SK-N-SH (cell line): ENCODE results near the gene PSTPIP2. TPM values are rescaled to one million over a fixed set of nuclear protein-coding genes. Genes with fewer than 3 reads are reported as not detected.

Experiments
- CTCF ChIA-PET: fragments of 300-600, 350-600 bp; formaldehyde crosslinking; extraction: SDS; loops from one replicate; lab custom pipeline; 2021; lab: Yijun Ruan, JAX
- POLR2A ChIA-PET: fragments of 350-600 bp; sonication (Branson Sonifier 250); formaldehyde crosslinking; extraction: SDS; loops from one replicate; lab custom pipeline; 2020; ENCODE audit warnings: antibody characterized with exemption, inconsistent platforms; lab: Yijun Ruan, JAX
- DNase-seq: peaks from one replicate; pipeline ENCODE4 v3.0.0; 2012
- H2AFZ ChIP-seq: fragments of 200-600 bp; sonication (generic); 2 replicates; pipeline ENCODE4 v1.8.1; 2016; ENCODE audit warnings: antibody characterized with exemption, mild to moderate bottlenecking, low read depth
- H3F3A ChIP-seq: fragments of 200-600 bp; sonication (generic); replicated peaks from 2 replicates; pipeline ENCODE3; 2016; ENCODE audit warnings: antibody characterized with exemption, mild to moderate bottlenecking; ENCODE audit not compliant: insufficient read depth
- H3K27ac ChIP-seq, 2 experiments: fragments of 200-500 bp in 1 of 2; fragments of 200-600 bp in 1 of 2; sonication (Bioruptor generic) in 1 of 2; sonication (generic), shearing (Covaris generic) in 1 of 2; 2 replicates each; pipeline versions ENCODE4 v1.5.1 to v1.6.1; 2014 to 2016; ENCODE audit warnings: low read depth in 2 of 2, inconsistent platforms in 1 of 2, low read length in 1 of 2, mild to moderate bottlenecking in 1 of 2, mixed read lengths in 1 of 2
- H3K27me3 ChIP-seq: fragments of 200-600 bp; sonication (generic), shearing (Covaris generic); 2 replicates; pipeline ENCODE4 v1.6.1; 2016; ENCODE audit warnings: mixed run types; ENCODE audit not compliant: insufficient read depth
- H3K36me3 ChIP-seq, 2 experiments: fragments of 200-500 bp in 1 of 2; fragments of 200-600 bp in 1 of 2; sonication (Bioruptor generic) in 1 of 2; sonication (generic) in 1 of 2; replicated peaks in 1 of 2; 2 replicates each; pipeline versions ENCODE3 to v1.5.1; 2014 to 2016; ENCODE audit warnings: low read length in 1 of 2, mild to moderate bottlenecking in 1 of 2; ENCODE audit not compliant: insufficient read depth in 2 of 2, control insufficient read depth in 1 of 2
- H3K4me1 ChIP-seq, 2 experiments: fragments of 200-500 bp in 1 of 2; fragments of 200-600 bp in 1 of 2; sonication (Bioruptor generic) in 1 of 2; sonication (generic), shearing (Covaris generic) in 1 of 2; 2 replicates each; pipeline versions ENCODE4 v1.5.1 to v1.6.1; 2014 to 2016; ENCODE audit warnings: low read depth in 1 of 2, low read length in 1 of 2, mixed run types in 1 of 2; ENCODE audit not compliant: insufficient read depth in 2 of 2, control insufficient read depth in 1 of 2
- H3K4me2 ChIP-seq: fragments of 200-600 bp; sonication (generic), shearing (Covaris generic); 2 replicates; pipeline ENCODE4 v1.6.1; 2017; ENCODE audit warnings: mixed run types
- H3K4me3 ChIP-seq, 2 experiments: fragments of 200-500 bp in 1 of 2; fragments of 200-600 bp in 1 of 2; sonication (Bioruptor generic) in 1 of 2; sonication (generic), shearing (Covaris generic) in 1 of 2; 2 replicates each; pipeline versions ENCODE4 v1.5.1 to v1.8.1; 2014 to 2016; ENCODE audit warnings: low read depth in 2 of 2, inconsistent platforms in 1 of 2, low read length in 1 of 2, mild to moderate bottlenecking in 1 of 2, mixed read lengths in 1 of 2, moderate library complexity in 1 of 2
- H3K79me2 ChIP-seq: fragments of 200-600 bp; sonication (generic); 2 replicates; pipeline ENCODE4 v1.8.1; 2017; ENCODE audit warnings: mild to moderate bottlenecking; ENCODE audit not compliant: insufficient read depth
- H3K9ac ChIP-seq: fragments of 200-600 bp; sonication (generic); 2 replicates; pipeline ENCODE4 v1.6.1; 2017; ENCODE audit warnings: mixed run types
- H3K9me2 ChIP-seq: fragments of 200-600 bp; sonication (generic); 2 replicates; pipeline ENCODE4 v1.6.1; 2017; ENCODE audit warnings: mixed run types
- H3K9me3 ChIP-seq: fragments of 200-600 bp; sonication (generic); 2 replicates; pipeline ENCODE4 v1.6.1; 2017; ENCODE audit warnings: mixed run types, mild to moderate bottlenecking, moderate library complexity
- H4K20me1 ChIP-seq: fragments of 200-600 bp; sonication (generic); 2 replicates; pipeline ENCODE4 v1.6.1; 2017; ENCODE audit warnings: mild to moderate bottlenecking, mixed run types; ENCODE audit not compliant: insufficient read depth
- CHD2 ChIP-seq: fragments of 150-350 bp; IDR thresholded peaks from 2 replicates; pipeline ENCODE4 v1.6.1; 2018; ENCODE audit warnings: low read length; ENCODE audit not compliant: partially characterized antibody
- ELF1 ChIP-seq: IDR thresholded peaks from 2 replicates; pipeline ENCODE4 v1.4.0; 2012
- EP300 ChIP-seq, 2 experiments: IDR thresholded peaks; 2 replicates each; pipeline versions ENCODE4 v1.4.0 to v1.6.1; 2012; ENCODE audit warnings: borderline replicate concordance in 1 of 2, low read depth in 1 of 2, low read length in 1 of 2
- EZH2phosphoT487 ChIP-seq: fragments of 200-600 bp; sonication (generic); IDR thresholded peaks from 2 replicates; pipeline ENCODE4 v1.6.1; 2017; ENCODE audit warnings: low read depth, mixed run types, mild to moderate bottlenecking, antibody characterized with exemption, moderate library complexity, borderline replicate concordance
- FOSL2 ChIP-seq: IDR thresholded peaks from 2 replicates; pipeline ENCODE4 v1.4.0; 2012; ENCODE audit warnings: low read depth, mild to moderate bottlenecking, moderate library complexity, borderline replicate concordance
- FOXJ3 ChIP-seq: sonication (generic); formaldehyde crosslinking; IDR thresholded peaks from 2 replicates; pipeline ENCODE4 v1.5.1; 2020; ENCODE audit warnings: mild to moderate bottlenecking, missing genetic modification reagents
- GABPA ChIP-seq: IDR thresholded peaks from 2 replicates; pipeline ENCODE4 v1.4.0; 2012; ENCODE audit warnings: low read depth, mild to moderate bottlenecking
- GATA2 ChIP-seq: sonication (generic); formaldehyde crosslinking; IDR thresholded peaks from 2 replicates; pipeline ENCODE4 v1.5.0; 2020; ENCODE audit warnings: mild to moderate bottlenecking, missing genetic modification reagents
- JUND ChIP-seq: IDR thresholded peaks from 2 replicates; pipeline ENCODE4 v1.4.0; 2012
- MXI1 ChIP-seq: IDR thresholded peaks from 2 replicates; pipeline ENCODE4 v1.6.1; 2012; ENCODE audit warnings: mild to moderate bottlenecking, low read depth, low read length, improper control_type of control experiment
- NFIC ChIP-seq: IDR thresholded peaks from 2 replicates; pipeline ENCODE4 v1.4.0; 2012; ENCODE audit warnings: borderline replicate concordance
- NRF1 ChIP-seq: IDR thresholded peaks from 2 replicates; pipeline ENCODE4 v1.6.1; 2012; ENCODE audit warnings: low read depth, mild to moderate bottlenecking, low read length
- PBX3 ChIP-seq: IDR thresholded peaks from 2 replicates; pipeline ENCODE4; 2012
- POLR2AphosphoS5 ChIP-seq: IDR thresholded peaks from 2 replicates; pipeline ENCODE4 v1.6.1; 2012; ENCODE audit warnings: low read depth, low read length
- RAD21 ChIP-seq: IDR thresholded peaks from 2 replicates; pipeline ENCODE4 v1.6.1; 2012; ENCODE audit warnings: mild to moderate bottlenecking, low read length
- RCOR1 ChIP-seq: fragments of 150-350 bp; IDR thresholded peaks from 2 replicates; pipeline ENCODE4 v1.6.1; 2017; ENCODE audit warnings: antibody characterized with exemption, low read length
- RFX5 ChIP-seq: IDR thresholded peaks from 2 replicates; pipeline ENCODE4 v1.6.1; 2012; ENCODE audit warnings: mild to moderate bottlenecking, improper control_type of control experiment, low read length
- RXRA ChIP-seq: IDR thresholded peaks from 2 replicates; pipeline ENCODE4 v1.4.0; 2012; ENCODE audit warnings: low read depth, mild to moderate bottlenecking, borderline replicate concordance
- SMC3 ChIP-seq: IDR thresholded peaks from 2 replicates; pipeline ENCODE4 v1.6.1; 2012; ENCODE audit warnings: low read depth, low read length, improper control_type of control experiment
- TAF1 ChIP-seq: IDR thresholded peaks from 2 replicates; pipeline ENCODE4 v1.6.1; 2012; ENCODE audit warnings: low read depth, mild to moderate bottlenecking, low read length, moderate library complexity, borderline replicate concordance
- TCF12 ChIP-seq: IDR thresholded peaks from 2 replicates; pipeline ENCODE4 v1.4.0; 2012
- TEAD4 ChIP-seq: IDR thresholded peaks from 2 replicates; pipeline ENCODE4 v1.4.0; 2012; ENCODE audit warnings: mild to moderate bottlenecking, borderline replicate concordance; ENCODE audit not compliant: insufficient read depth
- USF1 ChIP-seq: IDR thresholded peaks from 2 replicates; pipeline ENCODE4 v1.4.0; 2012; ENCODE audit warnings: low read depth, borderline replicate concordance
- YY1 ChIP-seq: IDR thresholded peaks from 2 replicates; pipeline ENCODE4 v1.4.0; 2012; ENCODE audit warnings: low read depth, mild to moderate bottlenecking
- WGBS: methylation state at CpG from one replicate; pipeline ENCODE4 v1.1.6; 2017; ENCODE audit warnings: low lambda C conversion rate; 5-methylcytosine and 5-hydroxymethylcytosine counted together
- polyA plus RNA-seq, 3 experiments: library from polyadenylated mRNA; depleted of rRNA; stranded (reverse); fragments of >200 nt; gene quantifications; 2 replicates each; pipeline ENCODE4 v1.2.3, GENCODE V29; 2012
- TF ChIP-seq, protein P1 (sequence below): IDR thresholded peaks from 2 replicates; pipeline ENCODE4 v1.6.1; 2012; ENCODE audit warnings: mild to moderate bottlenecking, low read depth, low read length, moderate library complexity
- TF ChIP-seq, protein P2 (sequence below): IDR thresholded peaks from 2 replicates; pipeline ENCODE4 v1.4.0; 2012; ENCODE audit warnings: low read depth
- TF ChIP-seq, protein P3 (sequence below): IDR thresholded peaks from 2 replicates; pipeline ENCODE4 v1.4.0; 2012; ENCODE audit warnings: low read depth, borderline replicate concordance

Gene PSTPIP2
- polyA plus RNA-seq, 1 of the 3 experiments (the other 2 are of a cell fraction), result 9.5 TPM

GRCh38 chr18:46042571-46043123 lies 29.4 kb downstream of the PSTPIP2 start:
- H2AFZ ChIP-seq, result peak overlapping the region; percentile 26; the same call in 1 of the 2 replicates
- no peaks in the 10 kb centered on the region for H4K20me1 ChIP-seq
- H3K79me2 ChIP-seq, result no peaks in the 10 kb centered on the region
- no peaks in the 10 kb centered on the region for H3K36me3 ChIP-seq
- no peak overlapping the region for H3K9ac ChIP-seq
- H3K4me3 ChIP-seq, result no peak overlapping the region
- peaks cover 0 to 8% of the 10 kb centered on the region in 2 experiments; a peak in 1 of 4 replicates for H3K4me1 ChIP-seq
- peak overlapping the region in 1 of 2 experiments; percentile 65; a peak in 2 of 4 replicates for H3K27ac ChIP-seq
- H3K4me2 ChIP-seq, result peak overlapping the region; percentile 32
- peak; percentile 53; the same call in 1 of the 2 replicates for TF ChIP-seq FOSL2
- no peak for TF ChIP-seq SMC3
- no peak for TF ChIP-seq EZH2phosphoT487
- TF ChIP-seq EP300 (IDR thresholded peaks at IDR 0.05; ENCODE audit: borderline replicate concordance in 1 of 2, low read depth in 1 of 2, low read length in 1 of 2), result peak in 1 of 2 experiments; percentile 12; a peak in 1 of 4 replicates
- peak; percentile 58 for TF ChIP-seq JUND
- TF ChIP-seq NRF1, result no peak
- no peak; the same call in 1 of the 2 replicates for TF ChIP-seq NFIC
- no peak for TF ChIP-seq GABPA
- peak; percentile 44; the same call in 1 of the 2 replicates for TF ChIP-seq RXRA
- no peak for TF ChIP-seq TAF1
- TF ChIP-seq, protein P1, sequence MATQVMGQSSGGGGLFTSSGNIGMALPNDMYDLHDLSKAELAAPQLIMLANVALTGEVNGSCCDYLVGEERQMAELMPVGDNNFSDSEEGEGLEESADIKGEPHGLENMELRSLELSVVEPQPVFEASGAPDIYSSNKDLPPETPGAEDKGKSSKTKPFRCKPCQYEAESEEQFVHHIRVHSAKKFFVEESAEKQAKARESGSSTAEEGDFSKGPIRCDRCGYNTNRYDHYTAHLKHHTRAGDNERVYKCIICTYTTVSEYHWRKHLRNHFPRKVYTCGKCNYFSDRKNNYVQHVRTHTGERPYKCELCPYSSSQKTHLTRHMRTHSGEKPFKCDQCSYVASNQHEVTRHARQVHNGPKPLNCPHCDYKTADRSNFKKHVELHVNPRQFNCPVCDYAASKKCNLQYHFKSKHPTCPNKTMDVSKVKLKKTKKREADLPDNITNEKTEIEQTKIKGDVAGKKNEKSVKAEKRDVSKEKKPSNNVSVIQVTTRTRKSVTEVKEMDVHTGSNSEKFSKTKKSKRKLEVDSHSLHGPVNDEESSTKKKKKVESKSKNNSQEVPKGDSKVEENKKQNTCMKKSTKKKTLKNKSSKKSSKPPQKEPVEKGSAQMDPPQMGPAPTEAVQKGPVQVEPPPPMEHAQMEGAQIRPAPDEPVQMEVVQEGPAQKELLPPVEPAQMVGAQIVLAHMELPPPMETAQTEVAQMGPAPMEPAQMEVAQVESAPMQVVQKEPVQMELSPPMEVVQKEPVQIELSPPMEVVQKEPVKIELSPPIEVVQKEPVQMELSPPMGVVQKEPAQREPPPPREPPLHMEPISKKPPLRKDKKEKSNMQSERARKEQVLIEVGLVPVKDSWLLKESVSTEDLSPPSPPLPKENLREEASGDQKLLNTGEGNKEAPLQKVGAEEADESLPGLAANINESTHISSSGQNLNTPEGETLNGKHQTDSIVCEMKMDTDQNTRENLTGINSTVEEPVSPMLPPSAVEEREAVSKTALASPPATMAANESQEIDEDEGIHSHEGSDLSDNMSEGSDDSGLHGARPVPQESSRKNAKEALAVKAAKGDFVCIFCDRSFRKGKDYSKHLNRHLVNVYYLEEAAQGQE, result no peak
- no peak for TF ChIP-seq RCOR1
- peak; percentile 90 for TF ChIP-seq TCF12
- TF ChIP-seq, protein P2, sequence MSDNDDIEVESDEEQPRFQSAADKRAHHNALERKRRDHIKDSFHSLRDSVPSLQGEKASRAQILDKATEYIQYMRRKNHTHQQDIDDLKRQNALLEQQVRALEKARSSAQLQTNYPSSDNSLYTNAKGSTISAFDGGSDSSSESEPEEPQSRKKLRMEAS, result no peak
- TF ChIP-seq TEAD4, result 0 out of 2 replicates have a peak, but pooled peaks have one; percentile 25
- TF ChIP-seq CHD2, result no peak
- TF ChIP-seq RFX5, result no peak
- peak; percentile 89 for TF ChIP-seq PBX3
- no peak for TF ChIP-seq ELF1
- TF ChIP-seq RAD21, result no peak
- no peak for TF ChIP-seq MXI1
- TF ChIP-seq POLR2AphosphoS5, result peak; percentile 39; the same call in 1 of the 2 replicates
- no peak for TF ChIP-seq USF1
- TF ChIP-seq, protein P3, sequence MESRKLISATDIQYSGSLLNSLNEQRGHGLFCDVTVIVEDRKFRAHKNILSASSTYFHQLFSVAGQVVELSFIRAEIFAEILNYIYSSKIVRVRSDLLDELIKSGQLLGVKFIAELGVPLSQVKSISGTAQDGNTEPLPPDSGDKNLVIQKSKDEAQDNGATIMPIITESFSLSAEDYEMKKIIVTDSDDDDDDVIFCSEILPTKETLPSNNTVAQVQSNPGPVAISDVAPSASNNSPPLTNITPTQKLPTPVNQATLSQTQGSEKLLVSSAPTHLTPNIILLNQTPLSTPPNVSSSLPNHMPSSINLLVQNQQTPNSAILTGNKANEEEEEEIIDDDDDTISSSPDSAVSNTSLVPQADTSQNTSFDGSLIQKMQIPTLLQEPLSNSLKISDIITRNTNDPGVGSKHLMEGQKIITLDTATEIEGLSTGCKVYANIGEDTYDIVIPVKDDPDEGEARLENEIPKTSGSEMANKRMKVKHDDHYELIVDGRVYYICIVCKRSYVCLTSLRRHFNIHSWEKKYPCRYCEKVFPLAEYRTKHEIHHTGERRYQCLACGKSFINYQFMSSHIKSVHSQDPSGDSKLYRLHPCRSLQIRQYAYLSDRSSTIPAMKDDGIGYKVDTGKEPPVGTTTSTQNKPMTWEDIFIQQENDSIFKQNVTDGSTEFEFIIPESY, result no peak
- TF ChIP-seq GATA2, result no peak
- TF ChIP-seq YY1, result no peak
- no peak for TF ChIP-seq FOXJ3 (CRISPR knock-in tag)
- H3K9me2 ChIP-seq, result no peaks in the 10 kb centered on the region
- CTCF ChIA-PET, result no interaction called here
- 18% methylated on average over 3 of the region's 3 CpGs for WGBS
- H3F3A ChIP-seq, result peaks cover 14% of the 10 kb centered on the region
- no peak for DNase-seq
- H3K9me3 ChIP-seq, result no peaks in the 10 kb centered on the region
- POLR2A ChIA-PET, result no interaction called here
- no peaks in the 10 kb centered on the region for H3K27me3 ChIP-seq
